Measurements from ENCODE around the gene MAP3K4.

Gene MAP3K4

GRCh38 chr6:161137320-161137719 is 145.8 kb downstream of the MAP3K4 start:
- ATAC-seq = no peak
- TF ChIP-seq RARB (CRISPR knock-in tag; IDR thresholded peaks at IDR 0.05) (no peak), TOX (CRISPR knock-in tag; IDR thresholded peaks at IDR 0.05; ENCODE audit: borderline replicate concordance) (no peak), PATZ1 (CRISPR knock-in tag; IDR thresholded peaks at IDR 0.05; ENCODE audit: borderline replicate concordance) (no peak), ZC3H10 (CRISPR knock-in tag; IDR thresholded peaks at IDR 0.05) (no peak), CSRNP3 (CRISPR knock-in tag; IDR thresholded peaks at IDR 0.05) (no peak), GLIS3 (CRISPR knock-in tag; IDR thresholded peaks at IDR 0.05) (no peak), ZNF565 (CRISPR knock-in tag; conservative IDR thresholded peaks at IDR 0.05; ENCODE audit: low read depth) (no peak), CSDC2 (CRISPR knock-in tag; IDR thresholded peaks at IDR 0.05) (no peak)

- ATAC-seq = no peak
- no peak for TF ChIP-seq PATZ1 (CRISPR knock-in tag; IDR thresholded peaks at IDR 0.05; ENCODE audit: borderline replicate concordance)
Observed at GRCh38 chr6:161137839-161138542, 146.4 kb downstream of the MAP3K4 start.

- ATAC-seq = no peak
Observed at GRCh38 chr6:161138543-161139303, 147.2 kb downstream of the MAP3K4 start.

More at GRCh38 chr6:161138543-161139303, 147.2 kb downstream of the MAP3K4 start:
- no peak for TF ChIP-seq SNAI2 (CRISPR knock-in tag; IDR thresholded peaks at IDR 0.05)
- TF ChIP-seq GLIS3 (CRISPR knock-in tag; IDR thresholded peaks at IDR 0.05) = no peak
- TF ChIP-seq CREB5 (CRISPR knock-in tag; IDR thresholded peaks at IDR 0.05; ENCODE audit: low read depth) = no peak
- no peak for TF ChIP-seq PATZ1 (CRISPR knock-in tag; IDR thresholded peaks at IDR 0.05; ENCODE audit: borderline replicate concordance)
- no peak for TF ChIP-seq OSR1 (CRISPR knock-in tag; IDR thresholded peaks at IDR 0.05)
- no peak for TF ChIP-seq TSHZ2 (CRISPR knock-in tag; IDR thresholded peaks at IDR 0.05)
- TF ChIP-seq CSRNP3 (CRISPR knock-in tag; IDR thresholded peaks at IDR 0.05) = no peak
- no peak for TF ChIP-seq ISL1 (CRISPR knock-in tag; IDR thresholded peaks at IDR 0.05)
